Measurements from ENCODE around the gene DDX10. TPM values are rescaled to one million over a fixed set of nuclear protein-coding genes. Genes with fewer than 3 reads are reported as not detected.

Gene DDX10
- polyA plus RNA-seq, 4 donors, result 7.3 to 22.0 (median 12.1) TPM

- no peak for FAIRE-seq
Measured at GRCh38 chr11:108793138-108793537, 128.3 kb downstream of the DDX10 start.

DNA sequence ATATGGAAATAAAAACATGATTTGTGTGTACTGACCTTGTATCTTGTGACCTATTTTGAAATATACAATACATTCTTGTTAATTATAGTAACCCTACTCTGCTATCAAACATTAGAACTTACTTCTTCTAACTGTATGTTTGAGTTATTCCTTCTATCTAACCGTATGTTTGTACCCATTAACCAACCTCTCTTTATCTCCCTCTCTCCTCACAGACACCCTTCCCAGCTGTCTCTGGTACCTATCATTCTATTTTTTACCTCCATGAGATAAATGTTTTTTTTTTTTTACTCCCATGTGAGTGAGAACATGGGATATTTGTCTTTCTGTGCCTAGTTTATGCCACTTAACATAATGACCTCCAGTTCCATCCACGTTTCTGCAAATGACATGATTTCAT is 128.7 kb downstream of the DDX10 start:
- Histone ChIP-seq H3K9me3 (ENCODE audit: control insufficient read depth in 2 of 2, insufficient read depth in 1 of 2, low read depth in 1 of 2, low read length in 1 of 2) (no peaks in the 10 kb centered on the region), H3K36me3 (ENCODE audit: control insufficient read depth in 3 of 3, insufficient read depth in 2 of 3, low read depth in 1 of 3, low read length in 3 of 3) (no peaks in the 10 kb centered on the region), H3K4me1 (ENCODE audit: control insufficient read depth in 3 of 3, insufficient read depth in 2 of 3, low read depth in 1 of 3, low read length in 2 of 3) (no peaks in the 10 kb centered on the region), H3K27me3 (ENCODE audit: control insufficient read depth in 3 of 3, insufficient read depth in 3 of 3, low read length in 3 of 3) (no peaks in the 10 kb centered on the region), H3K4me3 (ENCODE audit: low read depth in 1 of 3, low read length in 3 of 3) (no peak overlapping the region), H3K27ac (ENCODE audit: low read depth in 1 of 3, low read length in 2 of 3) (no peak overlapping the region)
- FAIRE-seq (no peak), DNase-seq (no peak)
- WGBS, 3 donors, result 60 to 64% (median 62%) methylated on average over 2 of the region's 2 CpGs

More at GRCh38 chr11:108793138-108793537, 128.3 kb downstream of the DDX10 start:
- 87 to 95% (median 89%) methylated on average over 2 of the region's 2 CpGs for WGBS, 3 donors
- Histone ChIP-seq H3K27me3 (ENCODE audit: control insufficient read depth in 3 of 3, insufficient read depth in 3 of 3, low read length in 3 of 3) (no peaks in the 10 kb centered on the region), H3K27ac (ENCODE audit: low read depth in 1 of 3, low read length in 2 of 3) (no peak overlapping the region), H3K9me3 (ENCODE audit: control insufficient read depth in 2 of 2, insufficient read depth in 1 of 2, low read depth in 1 of 2, low read length in 1 of 2) (no peaks in the 10 kb centered on the region), H3K4me1 (ENCODE audit: control insufficient read depth in 3 of 3, insufficient read depth in 2 of 3, low read depth in 1 of 3, low read length in 2 of 3) (no peaks in the 10 kb centered on the region), H3K4me3 (ENCODE audit: low read depth in 1 of 3, low read length in 3 of 3) (no peak overlapping the region), H3K36me3 (ENCODE audit: control insufficient read depth in 3 of 3, insufficient read depth in 2 of 3, low read depth in 1 of 3, low read length in 3 of 3) (no peaks in the 10 kb centered on the region)
- no peak for DNase-seq

DNA sequence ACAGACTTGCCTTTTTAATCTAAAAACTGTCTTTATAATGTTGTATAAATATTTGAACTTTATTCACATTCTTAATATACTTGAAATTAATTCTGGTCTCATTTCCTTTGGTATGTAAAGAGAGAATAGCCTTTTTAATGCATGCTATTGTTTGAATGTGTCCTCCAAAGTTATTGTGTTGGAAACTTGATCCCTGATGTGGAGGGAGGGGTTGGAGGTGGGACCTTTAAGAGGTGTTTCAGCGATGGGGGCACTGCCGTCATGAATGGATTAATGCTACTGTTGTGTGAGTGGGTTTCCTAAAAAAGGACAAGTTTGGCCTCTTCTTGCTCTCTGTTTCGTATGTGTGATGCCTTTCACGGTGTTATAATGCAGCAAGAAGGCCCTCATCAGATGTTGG is 131.7 kb downstream of the DDX10 start:
- WGBS, 3 donors, result 87 to 97% (median 92%) methylated on average over 4 of the region's 4 CpGs
- no peaks in the 10 kb centered on the region for H3K36me3 ChIP-seq (ENCODE audit: control insufficient read depth in 3 of 3, insufficient read depth in 2 of 3, low read depth in 1 of 3, low read length in 3 of 3)
- no peak for DNase-seq
- H3K9me3 ChIP-seq (ENCODE audit: control insufficient read depth in 2 of 2, insufficient read depth in 1 of 2, low read depth in 1 of 2, low read length in 1 of 2), result no peaks in the 10 kb centered on the region
- H3K4me3 ChIP-seq (ENCODE audit: low read depth in 1 of 3, low read length in 3 of 3), result no peak overlapping the region
- no peak for FAIRE-seq
- no peaks in the 10 kb centered on the region for H3K4me1 ChIP-seq (ENCODE audit: control insufficient read depth in 3 of 3, insufficient read depth in 2 of 3, low read depth in 1 of 3, low read length in 2 of 3)
- H3K27ac ChIP-seq (ENCODE audit: low read depth in 1 of 3, low read length in 2 of 3), result no peak overlapping the region
- H3K27me3 ChIP-seq (ENCODE audit: control insufficient read depth in 3 of 3, insufficient read depth in 3 of 3, low read length in 3 of 3), result no peaks in the 10 kb centered on the region

- H3K27me3 ChIP-seq (ENCODE audit: control insufficient read depth in 3 of 3, insufficient read depth in 3 of 3, low read length in 3 of 3), result no peaks in the 10 kb centered on the region
- DNase-seq, result peak in 1 of 2 donors; percentile 27
- 87 to 92% (median 90%) methylated on average over 4 of the region's 4 CpGs for WGBS, 3 donors
- no peaks in the 10 kb centered on the region for H3K36me3 ChIP-seq (ENCODE audit: control insufficient read depth in 3 of 3, insufficient read depth in 2 of 3, low read depth in 1 of 3, low read length in 3 of 3)
- H3K9me3 ChIP-seq (ENCODE audit: control insufficient read depth in 2 of 2, insufficient read depth in 1 of 2, low read depth in 1 of 2, low read length in 1 of 2), result no peaks in the 10 kb centered on the region
- H3K27ac ChIP-seq (ENCODE audit: low read depth in 1 of 3, low read length in 2 of 3), result no peak overlapping the region
- no peaks in the 10 kb centered on the region for H3K4me1 ChIP-seq (ENCODE audit: control insufficient read depth in 3 of 3, insufficient read depth in 2 of 3, low read depth in 1 of 3, low read length in 2 of 3)
- H3K4me3 ChIP-seq (ENCODE audit: low read depth in 1 of 3, low read length in 3 of 3), result no peak overlapping the region
- no peak for FAIRE-seq
Measured at GRCh38 chr11:108797578-108798100, 132.8 kb downstream of the DDX10 start.

GRCh38 chr11:108802492-108802891 is 137.6 kb downstream of the DDX10 start:
- no peaks in the 10 kb centered on the region for H3K27me3 ChIP-seq (ENCODE audit: control insufficient read depth in 3 of 3, insufficient read depth in 3 of 3, low read length in 3 of 3)
- no peaks in the 10 kb centered on the region for H3K9me3 ChIP-seq (ENCODE audit: control insufficient read depth in 2 of 2, insufficient read depth in 1 of 2, low read depth in 1 of 2, low read length in 1 of 2)
- 87 to 94% (median 89%) methylated on average over 1 of the region's 1 CpG for WGBS, 3 donors
- FAIRE-seq, result no peak
- no peaks in the 10 kb centered on the region for H3K36me3 ChIP-seq (ENCODE audit: control insufficient read depth in 3 of 3, insufficient read depth in 2 of 3, low read depth in 1 of 3, low read length in 3 of 3)
- no peaks in the 10 kb centered on the region for H3K4me1 ChIP-seq (ENCODE audit: control insufficient read depth in 3 of 3, insufficient read depth in 2 of 3, low read depth in 1 of 3, low read length in 2 of 3)
- H3K27ac ChIP-seq (ENCODE audit: low read depth in 1 of 3, low read length in 2 of 3), result no peak overlapping the region
- H3K4me3 ChIP-seq (ENCODE audit: low read depth in 1 of 3, low read length in 3 of 3), result no peak overlapping the region
- no peak for DNase-seq

- H3K36me3 ChIP-seq (ENCODE audit: control insufficient read depth in 3 of 3, insufficient read depth in 2 of 3, low read depth in 1 of 3, low read length in 3 of 3), result no peaks in the 10 kb centered on the region
- no peaks in the 10 kb centered on the region for H3K27me3 ChIP-seq (ENCODE audit: control insufficient read depth in 3 of 3, insufficient read depth in 3 of 3, low read length in 3 of 3)
- no peaks in the 10 kb centered on the region for H3K4me1 ChIP-seq (ENCODE audit: control insufficient read depth in 3 of 3, insufficient read depth in 2 of 3, low read depth in 1 of 3, low read length in 2 of 3)
- FAIRE-seq (no peak), DNase-seq (no peak)
- 91 to 100% (median 96%) methylated on average over 1 of the region's 1 CpG for WGBS, 3 donors
- H3K9me3 ChIP-seq (ENCODE audit: control insufficient read depth in 2 of 2, insufficient read depth in 1 of 2, low read depth in 1 of 2, low read length in 1 of 2), result no peaks in the 10 kb centered on the region
- H3K27ac ChIP-seq (ENCODE audit: low read depth in 1 of 3, low read length in 2 of 3), result no peak overlapping the region
- no peak overlapping the region for H3K4me3 ChIP-seq (ENCODE audit: low read depth in 1 of 3, low read length in 3 of 3)
Measured at GRCh38 chr11:108803776-108804175, 138.9 kb downstream of the DDX10 start.

- Histone ChIP-seq H3K4me1 (ENCODE audit: control insufficient read depth in 3 of 3, insufficient read depth in 2 of 3, low read depth in 1 of 3, low read length in 2 of 3) (no peaks in the 10 kb centered on the region), H3K4me3 (ENCODE audit: low read depth in 1 of 3, low read length in 3 of 3) (no peak overlapping the region), H3K27me3 (ENCODE audit: control insufficient read depth in 3 of 3, insufficient read depth in 3 of 3, low read length in 3 of 3) (no peaks in the 10 kb centered on the region), H3K27ac (ENCODE audit: low read depth in 1 of 3, low read length in 2 of 3) (no peak overlapping the region), H3K9me3 (ENCODE audit: control insufficient read depth in 2 of 2, insufficient read depth in 1 of 2, low read depth in 1 of 2, low read length in 1 of 2) (no peaks in the 10 kb centered on the region), H3K36me3 (ENCODE audit: control insufficient read depth in 3 of 3, insufficient read depth in 2 of 3, low read depth in 1 of 3, low read length in 3 of 3) (no peaks in the 10 kb centered on the region)
- 83 to 92% (median 88%) methylated on average over 2 of the region's 2 CpGs for WGBS, 3 donors
- FAIRE-seq (no peak), DNase-seq (no peak)
Measured at GRCh38 chr11:108804511-108804910, 139.6 kb downstream of the DDX10 start.

DNA sequence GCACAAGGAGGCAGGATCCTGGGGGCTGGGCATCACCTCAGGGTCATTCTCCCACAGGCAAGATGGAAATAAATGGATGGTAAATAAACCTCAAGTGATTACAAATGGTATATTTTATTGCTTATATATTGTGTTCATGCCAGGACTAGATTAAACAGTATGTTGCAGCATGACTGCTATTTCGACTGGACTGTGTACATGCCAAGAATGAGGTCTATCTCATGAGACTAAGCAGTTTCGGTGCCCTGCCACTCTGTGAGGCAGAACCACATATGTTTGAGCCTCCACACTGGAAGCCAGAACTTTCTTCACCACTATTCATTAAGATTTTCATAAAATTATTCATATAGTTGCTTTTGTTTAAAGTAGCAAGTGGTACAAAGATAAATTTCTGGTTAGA is 140.2 kb downstream of the DDX10 start:
- Histone ChIP-seq H3K4me3 (ENCODE audit: low read depth in 1 of 3, low read length in 3 of 3) (no peak overlapping the region), H3K36me3 (ENCODE audit: control insufficient read depth in 3 of 3, insufficient read depth in 2 of 3, low read depth in 1 of 3, low read length in 3 of 3) (no peaks in the 10 kb centered on the region), H3K27ac (ENCODE audit: low read depth in 1 of 3, low read length in 2 of 3) (no peak overlapping the region), H3K4me1 (ENCODE audit: control insufficient read depth in 3 of 3, insufficient read depth in 2 of 3, low read depth in 1 of 3, low read length in 2 of 3) (no peaks in the 10 kb centered on the region), H3K27me3 (ENCODE audit: control insufficient read depth in 3 of 3, insufficient read depth in 3 of 3, low read length in 3 of 3) (no peaks in the 10 kb centered on the region), H3K9me3 (ENCODE audit: control insufficient read depth in 2 of 2, insufficient read depth in 1 of 2, low read depth in 1 of 2, low read length in 1 of 2) (no peaks in the 10 kb centered on the region)
- DNase-seq (no peak), FAIRE-seq (no peak)
- 66 to 78% (median 69%) methylated on average over 2 of the region's 2 CpGs for WGBS, 3 donors

DNA sequence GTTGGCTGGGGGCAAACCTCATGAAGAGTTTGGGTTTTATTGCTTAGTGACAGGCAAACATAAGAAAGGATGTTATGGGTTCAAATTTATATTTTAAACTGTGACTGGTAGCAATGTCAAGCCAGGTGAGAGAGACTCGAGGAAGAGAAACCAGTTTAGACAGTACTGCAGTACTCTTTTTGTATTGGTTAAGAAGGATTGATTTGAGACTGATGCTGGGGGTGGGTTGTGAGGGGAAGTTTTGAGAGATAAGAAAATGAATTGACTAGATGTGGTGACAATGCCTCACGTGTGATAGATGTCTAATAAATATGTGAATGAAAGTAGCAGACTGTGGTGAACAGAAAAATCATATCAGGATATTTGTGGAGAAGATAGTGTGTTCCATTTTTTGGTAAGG is 142.4 kb downstream of the DDX10 start:
- DNase-seq (no peak), FAIRE-seq (no peak)
- Histone ChIP-seq H3K27me3 (ENCODE audit: control insufficient read depth in 3 of 3, insufficient read depth in 3 of 3, low read length in 3 of 3) (no peaks in the 10 kb centered on the region), H3K9me3 (ENCODE audit: control insufficient read depth in 2 of 2, insufficient read depth in 1 of 2, low read depth in 1 of 2, low read length in 1 of 2) (no peaks in the 10 kb centered on the region), H3K4me3 (ENCODE audit: low read depth in 1 of 3, low read length in 3 of 3) (no peak overlapping the region), H3K27ac (ENCODE audit: low read depth in 1 of 3, low read length in 2 of 3) (no peak overlapping the region), H3K36me3 (ENCODE audit: control insufficient read depth in 3 of 3, insufficient read depth in 2 of 3, low read depth in 1 of 3, low read length in 3 of 3) (no peaks in the 10 kb centered on the region), H3K4me1 (ENCODE audit: control insufficient read depth in 3 of 3, insufficient read depth in 2 of 3, low read depth in 1 of 3, low read length in 2 of 3) (no peaks in the 10 kb centered on the region)
- 67 to 80% (median 77%) methylated on average over 2 of the region's 2 CpGs for WGBS, 3 donors
